Panc1 (cell line): ENCODE measurements around the gene RFX8. TPM values are rescaled to one million over a fixed set of nuclear protein-coding genes. Genes with fewer than 3 reads are reported as not detected.

Experiments used
- ATAC-seq: fragments of 200-7000 bp; cut with Tn5 transposase; 2 replicates; pipeline ENCODE4 v1.9.1; 2020; ENCODE audit warnings: mild to moderate bottlenecking, moderate library complexity
- BruUV-seq: library from RNA; stranded (reverse); fragments of 400-500 nt; replicated peaks from 2 replicates; lab custom pipeline; 2021; lab: Mats Ljungman, UMichigan
- CTCF ChIA-PET: fragments of 300-600 bp; sonication (Branson Sonifier 250); formaldehyde crosslinking; loops from one replicate; lab custom pipeline; 2022; ENCODE audit warnings: antibody characterized with exemption; lab: Charles Lee
- POLR2A ChIA-PET: fragments of 300-600 bp; sonication (Branson Sonifier 250); formaldehyde crosslinking; loops from one replicate; lab custom pipeline; 2022; ENCODE audit warnings: antibody characterized with exemption; lab: Charles Lee
- DNase-seq: peaks from one replicate; pipeline ENCODE4 v3.0.0-alpha.2; 2010; ENCODE audit warnings: low read depth, low spot score
- H3K27ac ChIP-seq: 2 replicates; pipeline ENCODE4 v1.5.1; 2011; ENCODE audit warnings: mild to moderate bottlenecking, low read length, inconsistent platforms
- H3K27me3 ChIP-seq: fragments of 200-500 bp; sonication (Bioruptor generic); 2 replicates; pipeline ENCODE4 v1.6.0; 2014; ENCODE audit warnings: low read length, inconsistent platforms; ENCODE audit not compliant: control insufficient read depth, insufficient read depth
- H3K36me3 ChIP-seq: fragments of 200-500 bp; sonication (Bioruptor generic); 2 replicates; pipeline ENCODE4 v1.5.1; 2014; ENCODE audit warnings: inconsistent platforms, mild to moderate bottlenecking, low read length, moderate library complexity; ENCODE audit not compliant: control insufficient read depth, insufficient read depth
- H3K4me1 ChIP-seq: 2 replicates; pipeline ENCODE4 v1.5.1; 2011; ENCODE audit warnings: inconsistent platforms, mild to moderate bottlenecking, low read length, moderate library complexity; ENCODE audit not compliant: control insufficient read depth, insufficient read depth
- H3K4me3 ChIP-seq, 2 experiments: 2 replicates each; pipeline ENCODE4 v1.5.1; 2011 to 2012; ENCODE audit warnings: low read depth in 2 of 2, low read length in 2 of 2, mild to moderate bottlenecking in 2 of 2, inconsistent platforms in 1 of 2, moderate library complexity in 1 of 2
- H3K9me3 ChIP-seq: fragments of 200-500 bp; sonication (Bioruptor generic); 2 replicates; pipeline ENCODE4 v1.5.1; 2014; ENCODE audit warnings: low read depth, mild to moderate bottlenecking, inconsistent platforms, low read length, moderate library complexity; ENCODE audit not compliant: control insufficient read depth, insufficient read depth
- POLR2AphosphoS5 ChIP-seq: IDR thresholded peaks from 2 replicates; pipeline ENCODE4 v1.6.1; 2012; ENCODE audit warnings: mild to moderate bottlenecking, low read depth, low read length, moderate library complexity
- REST ChIP-seq, 2 experiments: IDR thresholded peaks; 2 replicates each; pipeline ENCODE4 v1.6.1; 2011 to 2012; ENCODE audit warnings: low read depth in 2 of 2, control low read depth in 1 of 2, low read length in 1 of 2, mild to moderate bottlenecking in 1 of 2, moderate library complexity in 1 of 2; ENCODE audit not compliant: insufficient read depth in 1 of 2
- SIN3A ChIP-seq: IDR thresholded peaks from 2 replicates; pipeline ENCODE4 v1.6.1; 2012; ENCODE audit warnings: low read depth, mild to moderate bottlenecking, low read length, moderate library complexity, borderline replicate concordance; ENCODE audit not compliant: insufficient read depth
- TCF7L2 ChIP-seq: IDR thresholded peaks from 2 replicates; pipeline ENCODE4 v1.6.1; 2011; ENCODE audit warnings: mild to moderate bottlenecking, low read depth, low read length, inconsistent platforms
- in situ Hi-C: cut with HindIII; loops from 2 replicates; pipeline ENCODE4 v1.10.0; 2016; ENCODE audit warnings: low sequenced_read_pairs, low pct_unique_long_range_greater_than_20kb
- intact Hi-C: fragments of 100-400 bp; cut with micrococcal nuclease; formaldehyde crosslinking; loops from one replicate; pipeline ENCODE4 v1.10.0; 2022; ENCODE audit not compliant: unreplicated experiment
- total RNA-seq: library from RNA; stranded (reverse); gene quantifications from one replicate; pipeline ENCODE4 v1.2.1, GENCODE V29; 2021; ENCODE audit not compliant: unreplicated experiment
- TF ChIP-seq, protein P1 (sequence below): fragments of 450-650 bp; IDR thresholded peaks from 2 replicates; pipeline ENCODE4 v1.5.1; 2017; ENCODE audit warnings: mild to moderate bottlenecking

Gene RFX8
- total RNA-seq, 1 experiment from 2014 or later, result not detected

- DNase-seq, result no peak
- in situ Hi-C loops (no loop called here), intact Hi-C loops (loop anchor here (5.0 kb wide), 1 partner anchor 37 kb away; the partner anchor contains the start of gene CREG2)
- no peaks in the 10 kb centered on the region for H3K9me3 ChIP-seq
- no TSS peak for BruUV-seq
- no peak overlapping the region for H3K27ac ChIP-seq
- TF ChIP-seq REST (IDR thresholded peaks at IDR 0.05; ENCODE audit: insufficient read depth in 1 of 2, low read depth in 2 of 2, low read length in 1 of 2) (no peak), TCF7L2 (no peak), POLR2AphosphoS5 (no peak), SIN3A (no peak)
- TF ChIP-seq, protein P1, sequence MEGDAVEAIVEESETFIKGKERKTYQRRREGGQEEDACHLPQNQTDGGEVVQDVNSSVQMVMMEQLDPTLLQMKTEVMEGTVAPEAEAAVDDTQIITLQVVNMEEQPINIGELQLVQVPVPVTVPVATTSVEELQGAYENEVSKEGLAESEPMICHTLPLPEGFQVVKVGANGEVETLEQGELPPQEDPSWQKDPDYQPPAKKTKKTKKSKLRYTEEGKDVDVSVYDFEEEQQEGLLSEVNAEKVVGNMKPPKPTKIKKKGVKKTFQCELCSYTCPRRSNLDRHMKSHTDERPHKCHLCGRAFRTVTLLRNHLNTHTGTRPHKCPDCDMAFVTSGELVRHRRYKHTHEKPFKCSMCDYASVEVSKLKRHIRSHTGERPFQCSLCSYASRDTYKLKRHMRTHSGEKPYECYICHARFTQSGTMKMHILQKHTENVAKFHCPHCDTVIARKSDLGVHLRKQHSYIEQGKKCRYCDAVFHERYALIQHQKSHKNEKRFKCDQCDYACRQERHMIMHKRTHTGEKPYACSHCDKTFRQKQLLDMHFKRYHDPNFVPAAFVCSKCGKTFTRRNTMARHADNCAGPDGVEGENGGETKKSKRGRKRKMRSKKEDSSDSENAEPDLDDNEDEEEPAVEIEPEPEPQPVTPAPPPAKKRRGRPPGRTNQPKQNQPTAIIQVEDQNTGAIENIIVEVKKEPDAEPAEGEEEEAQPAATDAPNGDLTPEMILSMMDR, result no peak
- no peaks in the 10 kb centered on the region for H3K27me3 ChIP-seq
- no peak overlapping the region for H3K4me3 ChIP-seq
- no peaks in the 10 kb centered on the region for H3K4me1 ChIP-seq
- peak; percentile 53; the same call in 1 of the 2 replicates for ATAC-seq
- H3K36me3 ChIP-seq, result no peaks in the 10 kb centered on the region
- ChIA-PET CTCF (interaction anchor here (0.6 to 1.5 kb wide), 3 partner anchors 8 to 404 kb away, joined by 3 read pairs; no protein-coding TSS in a partner anchor), POLR2A (interaction anchor here (0.6 kb wide), 1 partner anchor 125 kb away, joined by 8 read pairs; the partner anchor contains the start of gene RFX8)
Measured at GRCh38 chr2:101349893-101350662, 124.8 kb downstream of the RFX8 start.

- ChIA-PET POLR2A (interaction anchor here (0.7 kb wide), 1 partner anchor 1097 kb away, joined by 7 read pairs; no protein-coding TSS in a partner anchor), CTCF (interaction anchor here (0.5 kb wide), 1 partner anchor 171 kb away, joined by 6 read pairs; no protein-coding TSS in a partner anchor)
- no TSS peak for BruUV-seq
- intact Hi-C loops (loop anchor here (5.0 kb wide), 1 partner anchor 38 kb away; the partner anchor contains the start of gene CREG2), in situ Hi-C loops (no loop called here)
- Histone ChIP-seq H3K4me1 (no peaks in the 10 kb centered on the region), H3K4me3 (no peak overlapping the region), H3K27me3 (no peaks in the 10 kb centered on the region), H3K27ac (no peak overlapping the region), H3K9me3 (no peaks in the 10 kb centered on the region), H3K36me3 (no peaks in the 10 kb centered on the region)
- DNase-seq (no peak), ATAC-seq (no peak)
- no peak for TF ChIP-seq TCF7L2
- no peak for TF ChIP-seq POLR2AphosphoS5
- no peak for TF ChIP-seq REST (IDR thresholded peaks at IDR 0.05; ENCODE audit: insufficient read depth in 1 of 2, low read depth in 2 of 2, low read length in 1 of 2)
- TF ChIP-seq, protein P1, result no peak
Measured at GRCh38 chr2:101348883-101349282, 126.0 kb downstream of the RFX8 start.
